Measurements from ENCODE around the gene NOL6. TPM values are rescaled to one million over a fixed set of nuclear protein-coding genes. Genes with fewer than 3 reads are reported as not detected.

NOL6 gene
- total and polyA plus RNA-seq, 2 of the 8 experiments (the other 6 are each of a cell fraction or from before 2014, with no cell fraction given): 44.0 to 55.0 TPM

DNA sequence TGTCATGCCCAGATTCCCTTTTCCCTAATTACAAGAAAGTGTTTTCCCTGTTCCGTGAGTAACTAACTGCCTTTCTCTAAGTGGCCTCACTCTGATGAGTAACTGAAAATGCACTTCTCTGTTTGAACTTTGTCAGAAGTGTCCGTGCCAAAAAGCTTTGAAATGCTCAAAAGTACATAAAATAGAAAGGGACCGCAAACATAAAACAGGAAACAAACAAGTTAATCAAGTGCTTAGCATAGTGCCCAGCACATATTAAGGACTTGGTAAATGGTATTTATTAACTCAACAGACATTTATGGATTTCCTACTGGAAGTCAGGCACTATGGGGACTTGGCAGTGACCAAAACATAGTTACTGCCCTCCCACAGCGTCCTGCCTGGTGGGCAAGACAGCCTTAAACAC is 48.6 kb downstream of the NOL6 start:
- FAIRE-seq (no peak), DNase-seq (ENCODE audit: low read depth in 1 of 2, low spot score in 2 of 2) (no peak)
- H3K23me2 ChIP-seq (ENCODE audit: low read depth, low read length): no peaks in the 10 kb centered on the region; the same call in 1 of the 2 replicates
- no peak overlapping the region for H3K9ac ChIP-seq (replicated peaks in 1 of 4; ENCODE audit: extremely low read depth in 1 of 4, low read depth in 3 of 4, low read length in 3 of 4)
- H3K56ac ChIP-seq (replicated peaks; ENCODE audit: insufficient read length, low read depth, low read length): no peak overlapping the region
- H3K14ac ChIP-seq (ENCODE audit: insufficient read length): no peak overlapping the region
- no peaks in the 10 kb centered on the region; a peak in 1 of 7 replicates for H3K27me3 ChIP-seq (replicated peaks in 1 of 4; ENCODE audit: control insufficient read depth in 3 of 4, extremely low read depth in 1 of 4, insufficient read depth in 3 of 4, low read length in 3 of 4)
- H2BK5ac ChIP-seq (ENCODE audit: low read depth, low read length): no peak overlapping the region
- H4K20me1 ChIP-seq (replicated peaks in 1 of 2; ENCODE audit: control insufficient read depth in 1 of 2, insufficient read depth in 2 of 2, low read length in 2 of 2): no peaks in the 10 kb centered on the region
- no peak overlapping the region for H4K91ac ChIP-seq (replicated peaks; ENCODE audit: insufficient read length, low read length)
- H3K4me3 ChIP-seq (ENCODE audit: extremely low read depth in 1 of 4, insufficient read depth in 2 of 4, low read depth in 3 of 4, low read length in 4 of 4): no peak overlapping the region
- no peaks in the 10 kb centered on the region for H3K9me3 ChIP-seq (ENCODE audit: insufficient read depth in 2 of 2, low read depth in 1 of 2, low read length in 1 of 2)
- WGBS, 2 experiments (ENCODE audit: extremely low coverage in 1 of 2, insufficient coverage in 1 of 2, insufficient read length in 1 of 2, insufficient replicate concordance in 2 of 2, low coverage in 1 of 2, low lambda C conversion rate in 2 of 2, missing lambda C conversion rate in 1 of 2): 84% methylated on average over 4 of the region's 4 CpGs; no CpG with 5 or more reads in 1 of the 2 experiments
- H3K4me1 ChIP-seq (replicated peaks in 1 of 4; ENCODE audit: control insufficient read depth in 3 of 4, insufficient read depth in 4 of 4, low read length in 3 of 4): peaks cover 0 to 2% (median 0%) of the 10 kb centered on the region in 4 experiments; a peak in 1 of 7 replicates
- no peaks in the 10 kb centered on the region for H3K36me3 ChIP-seq (ENCODE audit: control insufficient read depth in 2 of 4, insufficient read depth in 4 of 4, low read length in 3 of 4)
- no peak overlapping the region for H3K23ac ChIP-seq (ENCODE audit: insufficient read length)
- no peaks in the 10 kb centered on the region for H3K79me2 ChIP-seq (ENCODE audit: control insufficient read depth in 1 of 2, insufficient read depth in 2 of 2, low read length in 2 of 2)
- no peak overlapping the region for H4K5ac ChIP-seq (ENCODE audit: insufficient read length, low read depth, low read length)
- H2BK12ac ChIP-seq (ENCODE audit: low read depth, low read length): no peak overlapping the region
- H3K27ac ChIP-seq (ENCODE audit: low read depth, low read length): no peak overlapping the region
- no peak overlapping the region for H2AK5ac ChIP-seq (ENCODE audit: low read depth, low read length)
- no peak overlapping the region for H2BK120ac ChIP-seq (replicated peaks; ENCODE audit: low read depth, low read length)
- H3K79me1 ChIP-seq (ENCODE audit: low read depth, low read length): no peaks in the 10 kb centered on the region
- CTCF ChIA-PET (ENCODE audit: partially characterized antibody): interaction anchor here (0.6 kb wide), 1 partner anchor 33 kb away, joined by 3 read pairs; no protein-coding TSS in a partner anchor
- no peak overlapping the region for H2BK20ac ChIP-seq (ENCODE audit: low read length)
- POLR2A ChIA-PET (ENCODE audit: partially characterized antibody): interaction anchor here (0.7 kb wide), 1 partner anchor 29 kb away, joined by 3 read pairs; no protein-coding TSS in a partner anchor
- H3K18ac ChIP-seq (ENCODE audit: extremely low read depth, low read length): no peak overlapping the region
- no peak overlapping the region for H3K4ac ChIP-seq (replicated peaks; ENCODE audit: insufficient read length, low read depth, low read length)
- no peak overlapping the region for H2BK15ac ChIP-seq (ENCODE audit: low read length)
- H3K4me2 ChIP-seq (ENCODE audit: insufficient read depth in 1 of 2, low read depth in 2 of 2, low read length in 2 of 2): no peak overlapping the region
- H4K8ac ChIP-seq (ENCODE audit: extremely low read depth, insufficient read depth, low read length): no peak overlapping the region
- H2AFZ ChIP-seq (ENCODE audit: low read length): no peak overlapping the region; the same call in 1 of the 2 replicates
- TF ChIP-seq RAD21 (IDR thresholded peaks at IDR 0.05 in 1 of 2, conservative IDR thresholded peaks at IDR 0.05 in 1 of 2; ENCODE audit: low read depth in 2 of 2, low read length in 2 of 2) (no peak), POLR2A (IDR thresholded peaks at IDR 0.05; ENCODE audit: control extremely low read depth in 1 of 2, low read depth in 2 of 2, low read length in 2 of 2) (no peak), PHF8 (conservative IDR thresholded peaks at IDR 0.05; ENCODE audit: low read depth, low read length) (no peak), CTBP2 (IDR thresholded peaks at IDR 0.05; ENCODE audit: borderline replicate concordance, insufficient read depth, insufficient read length, low read length) (no peak), SIN3A (conservative IDR thresholded peaks at IDR 0.05 in 1 of 2, IDR thresholded peaks at IDR 0.05 in 1 of 2; ENCODE audit: low read depth in 1 of 2, low read length in 2 of 2) (no peak), NRF1 (IDR thresholded peaks at IDR 0.05; ENCODE audit: low read depth, low read length) (no peak), CHD1 (IDR thresholded peaks at IDR 0.05; ENCODE audit: low read depth, low read length) (no peak), HDAC6 (IDR thresholded peaks at IDR 0.05; ENCODE audit: low read depth, low read length) (no peak), SP1 (IDR thresholded peaks at IDR 0.05; ENCODE audit: low read depth, low read length) (no peak), KDM1A (IDR thresholded peaks at IDR 0.05; ENCODE audit: borderline replicate concordance, low read length) (no peak), RXRA (IDR thresholded peaks at IDR 0.05; ENCODE audit: insufficient read depth, low read depth, low read length) (no peak), SP2 (IDR thresholded peaks at IDR 0.05; ENCODE audit: low read length) (no peak)
- TF ChIP-seq, protein P1, sequence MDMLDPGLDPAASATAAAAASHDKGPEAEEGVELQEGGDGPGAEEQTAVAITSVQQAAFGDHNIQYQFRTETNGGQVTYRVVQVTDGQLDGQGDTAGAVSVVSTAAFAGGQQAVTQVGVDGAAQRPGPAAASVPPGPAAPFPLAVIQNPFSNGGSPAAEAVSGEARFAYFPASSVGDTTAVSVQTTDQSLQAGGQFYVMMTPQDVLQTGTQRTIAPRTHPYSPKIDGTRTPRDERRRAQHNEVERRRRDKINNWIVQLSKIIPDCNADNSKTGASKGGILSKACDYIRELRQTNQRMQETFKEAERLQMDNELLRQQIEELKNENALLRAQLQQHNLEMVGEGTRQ (IDR thresholded peaks at IDR 0.05; ENCODE audit: low read length): no peak
